HG03064 (cell line): ENCODE data around the gene CNOT8.
"Not testable (repeated sequence)": the region's sequence is repeated elsewhere in the genome, so short reads cannot be mapped to it uniquely, and the experiment has no call there.

Source experiments
- ATAC-seq: cut with Tn5 transposase; IDR thresholded peaks from one replicate; pipeline ENCODE4 v1.9.1; 2021; ENCODE audit warnings: low read depth; ENCODE audit not compliant: unreplicated experiment

CNOT8 gene

DNA sequence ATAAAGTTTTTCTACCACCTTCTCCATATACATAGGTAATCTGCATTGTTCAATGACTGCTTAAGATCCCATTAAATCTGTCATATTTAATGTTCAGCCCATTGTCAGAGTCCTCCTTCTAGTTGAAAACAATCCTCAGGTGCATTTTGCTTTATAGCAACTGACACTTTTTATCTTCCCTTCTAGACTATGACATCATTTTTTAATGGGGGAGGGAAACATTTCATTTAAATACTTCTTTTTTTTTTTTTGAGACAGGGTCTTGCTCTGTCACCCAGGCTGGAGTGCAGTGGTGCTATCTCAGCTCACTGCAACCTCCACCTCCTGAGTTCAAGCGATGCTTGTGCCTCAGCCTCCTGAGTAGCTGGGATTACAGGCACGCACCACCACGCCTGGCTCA, 25.6 kb upstream of the CNOT8 start:
- ATAC-seq, result not testable (repeated sequence)

DNA sequence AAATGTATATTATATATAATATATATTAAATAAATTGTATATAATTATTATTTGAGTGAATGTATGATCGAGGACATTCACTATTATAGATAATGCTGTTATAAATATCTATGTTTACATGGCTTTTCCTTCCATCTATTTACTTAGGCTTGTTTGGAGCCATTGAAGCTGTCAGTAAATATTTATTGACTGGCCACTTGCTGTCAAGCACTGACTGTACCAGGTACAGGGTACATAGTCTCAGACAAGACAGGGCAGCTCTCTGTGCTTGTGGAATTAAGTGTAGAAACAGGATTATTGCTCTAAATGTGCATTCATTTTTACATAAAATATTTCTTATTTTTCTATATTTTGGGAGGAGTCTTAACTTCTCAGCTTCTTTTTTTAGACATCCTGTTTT, 24.4 kb upstream of the CNOT8 start:
- no peak for ATAC-seq

DNA sequence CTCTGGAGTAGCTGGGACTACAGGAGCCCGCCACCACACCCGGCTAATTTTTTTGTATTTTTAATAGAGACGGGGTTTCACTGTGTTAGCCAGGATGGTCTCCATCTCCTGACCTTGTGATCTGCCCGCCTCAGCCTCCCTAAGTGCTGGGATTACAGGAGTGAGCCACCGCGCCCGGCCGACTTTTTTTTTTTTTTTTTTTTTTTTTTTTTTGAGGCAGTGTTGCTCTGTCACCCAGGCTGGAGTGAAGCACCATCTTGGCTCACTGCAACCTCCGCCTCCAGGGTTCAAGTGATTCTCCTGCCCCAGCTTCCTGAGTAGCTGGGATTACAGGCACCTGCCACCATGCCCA, 22.8 kb upstream of the CNOT8 start:
- not testable (repeated sequence) for ATAC-seq

DNA sequence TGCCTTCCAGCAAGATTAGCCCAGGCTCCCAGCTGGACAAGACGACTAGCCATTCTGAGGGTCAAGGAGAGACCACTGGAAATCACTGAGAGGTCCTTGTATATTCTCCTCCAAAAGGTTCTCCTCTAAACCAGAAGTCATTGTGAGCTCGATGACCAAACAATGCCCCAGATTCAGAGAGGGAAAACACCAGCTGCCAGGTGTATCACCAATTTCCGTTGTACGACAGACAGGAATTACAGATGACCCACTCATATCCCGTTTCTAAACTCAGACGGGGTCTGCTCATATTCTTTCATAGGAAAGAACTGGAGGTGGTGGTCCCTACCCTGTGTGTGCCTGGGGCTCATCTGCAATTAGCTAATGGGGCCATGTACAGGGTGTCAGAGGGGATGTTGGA, 22.2 kb upstream of the CNOT8 start:
- ATAC-seq, result no peak

DNA sequence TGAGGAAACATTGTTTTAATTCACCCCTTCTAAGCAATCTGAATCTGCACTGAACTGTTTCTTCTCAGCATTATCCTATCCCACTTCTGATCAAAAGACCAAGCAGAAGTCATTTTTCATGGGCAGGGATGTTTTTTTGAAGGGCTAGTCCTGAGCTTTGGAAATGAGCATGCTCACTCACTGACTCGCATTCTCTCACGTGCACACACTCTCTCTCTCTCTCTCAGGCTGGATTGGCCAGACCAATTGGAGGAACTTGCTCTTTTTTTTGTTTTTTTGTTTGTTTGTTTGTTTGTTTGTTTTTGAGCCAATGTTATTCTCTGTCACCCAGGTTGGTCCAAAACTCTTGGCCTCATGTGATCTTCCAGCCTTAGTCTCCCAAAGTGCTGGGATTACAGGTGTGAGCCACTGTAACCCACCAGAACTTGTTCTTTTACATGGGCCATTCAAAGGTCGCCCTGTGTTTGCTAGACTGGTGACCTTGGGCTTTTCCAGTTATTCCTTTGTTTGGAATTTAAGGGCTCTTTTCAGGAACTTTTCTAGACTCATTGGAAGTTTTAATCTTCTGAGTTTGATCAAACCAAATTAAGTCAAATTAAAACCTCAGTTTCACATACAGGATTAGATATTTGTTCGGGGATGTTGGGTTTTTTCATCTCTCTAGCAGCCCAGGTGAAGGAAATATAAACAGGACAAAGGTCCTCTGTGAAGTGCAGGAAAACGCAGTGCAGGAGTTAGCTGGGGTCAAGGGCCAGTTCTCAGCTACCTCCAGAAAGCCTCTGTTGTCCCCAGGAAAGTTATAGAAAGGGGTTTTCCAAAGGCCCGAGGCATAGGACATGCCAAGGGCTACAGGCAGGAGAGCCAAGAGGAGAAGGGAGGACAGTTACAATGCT, 21.2 kb upstream of the CNOT8 start:
- ATAC-seq, result no peak

DNA sequence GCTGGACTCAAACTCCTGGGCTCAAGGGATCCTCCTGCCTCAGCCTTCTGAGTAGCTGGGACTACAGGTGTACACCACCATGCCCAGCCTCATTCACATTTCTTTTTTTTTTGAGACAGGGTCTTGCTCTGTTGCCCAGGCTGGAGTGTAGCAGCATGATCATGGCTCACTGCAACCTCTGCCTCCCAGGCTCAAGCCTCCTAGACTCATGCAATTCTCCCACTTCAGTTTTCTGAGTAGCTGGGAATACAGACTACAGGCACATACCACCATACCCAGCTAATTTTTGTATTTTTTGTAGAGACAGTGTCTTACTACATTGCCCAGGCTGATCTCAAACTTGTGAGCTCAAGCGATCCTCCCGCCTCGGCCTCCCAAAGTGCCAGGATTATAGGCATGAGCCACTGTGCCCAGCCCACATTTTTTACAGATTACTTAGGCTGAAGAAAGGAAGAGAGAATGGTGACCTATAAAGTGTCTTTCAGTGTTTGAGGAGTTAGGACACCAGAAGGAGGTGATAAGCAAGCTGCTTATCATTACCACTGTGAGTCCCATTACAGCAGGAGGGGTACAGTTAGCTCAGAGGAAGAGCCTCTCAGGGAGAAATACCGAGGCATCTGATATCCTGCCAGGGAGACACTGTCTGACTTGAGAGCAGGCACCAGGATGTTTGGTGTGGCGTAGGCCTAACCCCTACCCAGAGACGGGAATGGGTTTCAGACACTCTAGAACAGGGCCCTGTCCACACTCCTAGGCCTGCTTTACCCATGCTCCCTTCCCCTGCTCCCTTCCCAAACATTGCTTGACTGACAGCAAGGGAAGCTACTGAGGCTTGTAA, 17.8 kb upstream of the CNOT8 start:
- no peak for ATAC-seq

DNA sequence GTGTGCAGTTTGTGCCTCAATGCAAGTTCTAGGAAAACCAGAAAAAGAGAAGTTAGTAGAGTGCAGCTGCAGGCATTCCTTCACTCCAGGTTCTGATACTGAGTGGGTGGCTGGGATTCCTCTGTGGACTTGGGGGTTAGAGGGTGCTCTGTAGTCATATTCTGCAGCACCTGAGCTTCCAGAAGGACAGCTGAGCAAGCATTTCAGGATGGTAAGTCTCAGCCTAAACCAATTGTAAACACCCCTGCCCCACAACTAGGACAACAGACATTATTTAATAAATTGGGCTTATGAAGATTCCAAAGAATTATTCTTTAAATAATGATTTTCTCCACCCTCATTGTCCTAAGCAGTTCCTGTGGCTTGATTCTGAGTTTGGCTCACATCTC, 17.2 kb upstream of the CNOT8 start:
- no peak for ATAC-seq

DNA sequence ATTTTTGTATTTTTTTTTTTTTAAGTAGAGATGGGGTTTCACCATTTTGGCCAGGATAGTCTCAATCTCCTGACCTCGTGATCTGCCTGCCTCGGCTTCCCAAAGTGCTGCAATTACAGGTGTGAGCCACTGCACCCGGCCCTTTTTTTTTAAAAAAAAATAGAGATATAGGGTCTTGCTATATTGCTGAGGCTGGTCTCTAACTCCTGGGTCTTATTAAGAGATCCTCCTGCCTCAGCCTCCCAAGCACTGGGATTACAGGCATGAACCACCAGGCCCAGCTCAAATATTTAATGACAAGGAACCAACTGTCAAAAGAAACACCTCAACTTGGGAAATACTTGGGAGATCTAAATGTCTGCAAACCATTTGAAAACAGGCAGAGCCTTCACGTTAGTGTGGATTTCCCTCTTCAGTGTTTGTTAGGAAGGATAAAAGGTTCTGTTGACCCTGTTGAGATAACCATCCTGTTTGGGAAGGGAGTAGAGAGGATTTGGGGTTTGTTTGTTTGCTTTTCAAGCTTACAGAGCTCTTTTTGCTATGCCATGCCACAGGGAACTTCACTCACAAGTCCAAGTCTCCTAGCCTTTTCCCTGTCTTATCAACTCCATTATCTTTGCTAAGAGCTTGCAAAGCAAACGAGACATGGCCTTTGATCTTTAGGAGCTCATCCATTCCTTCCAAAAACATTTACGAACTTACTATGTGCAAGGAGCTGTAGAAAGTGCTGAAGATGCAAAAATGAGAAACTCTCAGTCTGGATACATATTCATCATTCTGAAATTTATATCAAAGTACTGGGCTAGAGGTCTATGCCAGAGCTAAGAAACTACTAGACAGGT, 15.5 kb upstream of the CNOT8 start:
- no peak for ATAC-seq

DNA sequence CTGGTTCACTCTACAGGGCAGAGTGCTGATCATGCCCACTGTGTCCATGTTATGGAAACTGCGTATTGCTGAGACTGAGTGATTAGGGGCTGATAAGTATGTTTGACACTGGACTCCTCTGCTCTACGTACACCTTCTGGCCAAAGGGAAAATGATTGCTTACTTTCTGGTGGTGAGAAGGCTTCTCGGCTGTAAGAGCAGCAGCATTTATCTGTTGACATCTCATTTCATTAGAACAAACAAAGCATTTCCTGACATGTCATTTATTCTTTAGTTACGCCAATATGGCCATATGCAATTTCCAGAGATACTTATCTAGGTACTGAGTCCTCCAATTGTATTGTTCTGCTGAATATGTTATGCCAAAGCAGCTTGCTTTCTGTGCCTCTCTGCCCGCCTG, 13.6 kb upstream of the CNOT8 start:
- ATAC-seq, result no peak

DNA sequence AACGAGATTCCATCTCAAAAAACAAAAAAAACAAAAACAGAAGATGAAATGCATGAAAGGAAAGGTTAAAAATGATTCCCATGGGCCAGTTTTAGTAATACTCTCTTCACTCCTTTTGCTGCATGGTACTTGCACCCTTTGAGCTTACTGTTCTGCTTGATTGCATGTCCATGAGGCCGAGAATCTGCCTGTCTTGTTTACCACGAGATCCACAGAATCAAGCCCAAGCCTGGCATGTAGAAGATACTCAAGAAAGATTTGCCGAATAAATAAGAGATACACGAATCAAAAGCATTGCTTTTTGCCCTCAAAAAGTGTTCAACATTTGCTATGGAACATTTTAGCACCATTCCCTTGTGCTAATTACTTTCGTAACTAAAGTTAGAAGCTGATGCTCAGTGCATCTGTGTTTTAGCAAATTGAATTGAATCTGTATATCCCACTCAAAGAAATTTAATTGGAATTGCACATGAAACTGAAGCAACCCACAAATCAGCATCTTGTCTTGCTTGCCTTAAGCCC, 9.1 kb upstream of the CNOT8 start:
- ATAC-seq, result no peak

DNA sequence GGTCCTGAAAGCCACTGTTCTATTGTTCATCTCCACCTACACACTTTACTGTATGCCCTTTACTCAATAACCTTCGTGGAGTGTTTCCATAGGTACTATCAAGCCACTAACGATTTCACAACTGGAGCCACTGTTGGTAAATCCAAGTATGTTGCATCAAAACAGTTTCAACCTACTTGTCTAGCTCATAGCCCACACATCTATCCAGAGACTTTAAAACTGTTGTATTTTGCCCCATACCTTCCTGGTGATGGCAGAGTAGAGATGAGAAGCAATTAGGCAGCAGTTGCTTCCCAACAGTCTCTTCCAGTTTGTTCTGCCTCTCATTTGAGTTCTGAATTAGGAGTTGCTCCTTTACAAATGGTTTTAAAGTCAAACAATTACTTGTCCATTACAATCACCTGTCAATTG, 8.6 kb upstream of the CNOT8 start:
- ATAC-seq, result no peak

DNA sequence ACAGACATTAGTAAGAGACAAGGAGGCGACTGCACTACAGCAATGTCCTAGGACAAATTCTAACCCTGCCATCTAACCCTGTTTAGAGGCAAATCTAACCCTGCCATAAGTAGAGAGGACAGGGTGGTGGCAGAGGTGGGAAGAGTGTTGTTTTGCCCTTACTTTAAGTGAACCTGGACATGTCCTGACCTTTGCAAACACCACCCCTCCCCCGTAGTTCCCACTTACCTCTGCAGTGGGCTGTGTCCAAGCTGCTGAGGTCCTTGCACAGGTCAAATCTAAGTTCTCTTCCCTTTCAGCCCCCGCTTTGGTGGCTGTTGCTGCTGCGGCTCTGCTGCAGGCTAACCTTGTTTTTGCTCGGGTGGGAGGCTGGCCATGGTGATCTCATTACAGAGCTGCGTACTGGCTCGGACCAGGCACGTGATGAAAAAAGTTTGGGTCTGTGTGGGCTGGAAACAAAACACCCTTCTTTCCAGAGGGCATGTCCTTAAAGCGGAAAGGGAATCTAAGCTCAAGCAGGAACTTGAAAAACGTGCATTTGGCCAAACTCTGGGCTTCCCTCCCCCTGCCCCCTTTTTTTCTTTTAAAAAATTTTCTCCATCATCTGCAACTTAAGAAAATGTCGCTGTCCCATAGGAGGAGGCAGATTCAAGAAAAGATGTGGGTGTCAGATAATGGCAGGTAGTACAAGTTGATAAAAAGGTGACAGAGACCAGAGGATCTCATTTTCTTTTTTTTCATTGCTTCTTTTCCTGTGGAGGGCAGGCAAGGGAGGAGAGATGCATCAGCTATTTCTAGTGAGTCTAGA, 8.0 kb upstream of the CNOT8 start, which contains the start of gene FAXDC2:
FAXDC2 (minus strand) TSS at position 349 of the 808 bp plus-strand sequence. CDS start 12,425 bp downstream, outside the sequence.
- no peak for ATAC-seq

DNA sequence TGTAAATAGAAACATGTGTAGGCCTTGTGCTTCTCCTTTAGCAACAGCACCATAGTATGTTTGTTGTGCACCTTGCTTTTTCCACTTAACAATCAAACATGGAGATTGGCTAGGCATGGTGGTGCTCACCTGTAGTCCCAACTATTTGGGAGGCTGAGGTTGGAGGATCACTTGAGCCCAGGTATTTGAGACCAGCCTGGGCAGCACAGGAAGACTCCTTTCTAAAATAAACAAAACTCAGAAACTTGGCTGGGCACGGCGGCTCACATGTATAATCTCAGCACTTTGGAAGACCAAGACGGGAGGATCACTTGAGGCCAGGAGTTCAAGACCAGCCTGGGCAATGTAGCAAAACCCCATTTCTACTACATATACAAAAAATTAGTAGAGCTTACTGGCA, 7.1 kb upstream of the CNOT8 start:
- ATAC-seq, result no peak

DNA sequence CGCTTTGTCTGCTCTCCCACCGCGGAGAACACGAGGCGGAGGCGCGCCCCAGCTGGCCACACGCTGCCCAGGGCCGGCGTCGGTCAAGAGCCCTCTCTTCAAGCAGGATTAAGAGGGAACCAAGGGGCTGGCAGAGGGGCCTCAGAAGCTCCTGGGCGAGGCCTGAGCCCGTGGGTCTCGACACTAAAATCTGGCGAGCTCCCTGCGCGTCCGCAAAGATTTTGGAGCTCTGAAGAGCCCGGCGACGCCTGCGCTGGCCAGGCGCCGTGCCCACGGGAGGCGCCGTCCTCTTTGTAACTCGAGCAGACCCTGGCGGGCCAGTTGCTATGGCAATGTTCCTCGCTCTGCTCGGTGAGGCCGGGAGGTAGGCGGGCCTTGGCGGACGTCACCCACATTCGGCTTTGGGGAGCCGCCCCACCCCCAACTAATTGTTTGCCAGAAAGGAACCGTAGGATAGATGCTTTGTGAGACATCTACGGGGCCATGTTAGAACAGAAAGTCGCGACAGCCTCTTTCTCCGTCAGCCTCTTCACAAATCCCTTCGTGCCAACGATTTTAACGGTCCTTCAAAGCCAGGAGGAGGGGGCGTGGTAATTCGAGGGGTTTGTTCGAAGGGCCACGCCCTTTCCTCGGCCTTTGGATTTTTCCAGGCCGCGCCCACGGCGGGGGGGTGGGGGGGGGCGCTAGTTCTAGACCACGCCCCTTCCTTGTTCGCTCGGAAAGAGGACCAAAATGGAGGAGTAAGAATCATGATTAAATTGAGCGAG, 714 bp upstream of the CNOT8 start:
- ATAC-seq, result peak; percentile 62

DNA sequence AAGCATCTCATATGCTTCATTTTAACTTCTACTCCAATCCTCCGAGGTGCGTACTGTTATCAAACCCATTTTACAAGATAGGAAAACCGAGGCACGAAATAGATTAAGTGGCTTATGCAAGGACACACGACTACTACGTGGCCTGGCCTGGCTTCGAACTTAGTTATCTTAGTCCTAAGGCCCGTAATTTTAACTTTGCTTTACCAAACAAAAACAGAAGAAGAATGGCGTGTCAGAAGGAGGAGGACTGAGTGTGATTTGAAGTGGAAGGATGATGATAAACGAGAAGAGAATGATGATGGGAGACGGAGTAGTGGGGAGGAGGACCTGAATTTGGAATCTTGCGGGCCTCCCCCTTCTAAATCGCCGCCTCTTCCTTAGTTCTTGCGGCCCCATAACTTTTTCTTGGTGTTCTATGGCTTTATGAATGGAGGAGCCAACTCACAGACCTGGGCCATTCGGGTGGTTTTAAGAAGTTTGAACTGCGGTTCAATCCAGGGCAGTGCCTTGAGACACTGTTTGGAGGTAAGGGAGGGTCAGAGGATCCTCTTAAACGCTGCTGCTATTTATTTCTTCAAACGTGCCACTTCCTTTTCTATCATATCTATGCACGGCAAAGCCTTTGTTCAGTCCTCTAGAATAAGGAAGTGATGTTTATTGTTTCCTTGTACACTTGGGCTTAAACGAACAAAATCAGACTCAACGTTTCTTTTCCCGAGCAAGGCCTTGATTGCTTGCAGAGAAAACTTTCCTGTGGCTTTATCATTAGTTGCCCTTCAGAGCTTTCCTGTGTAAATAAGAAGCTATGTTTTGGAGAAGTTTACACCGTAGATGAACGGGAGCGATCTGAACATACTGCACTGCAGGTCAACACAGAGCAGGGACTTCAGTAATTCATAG, 795 bp downstream of the CNOT8 start:
- ATAC-seq, result no peak

DNA sequence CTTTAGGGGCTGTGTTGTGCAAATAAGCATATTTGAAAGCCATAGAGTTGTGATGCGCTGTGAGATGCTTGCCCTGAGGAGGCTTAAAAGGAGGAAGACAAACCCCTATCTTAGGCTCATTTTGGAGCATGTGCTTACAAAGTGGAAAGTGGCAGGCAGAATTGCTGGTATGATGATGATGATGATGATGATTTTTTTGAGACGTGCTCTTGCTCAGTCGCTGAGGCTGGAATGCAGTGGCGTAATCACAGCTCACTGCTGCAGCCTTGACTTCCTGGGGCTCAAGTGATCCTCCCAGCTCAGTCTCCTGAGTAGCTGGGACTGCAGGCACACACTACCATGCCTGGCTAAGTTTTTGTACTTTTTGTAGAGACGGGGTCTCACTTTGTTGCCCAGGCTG, 1.7 kb downstream of the CNOT8 start:
- no peak for ATAC-seq

DNA sequence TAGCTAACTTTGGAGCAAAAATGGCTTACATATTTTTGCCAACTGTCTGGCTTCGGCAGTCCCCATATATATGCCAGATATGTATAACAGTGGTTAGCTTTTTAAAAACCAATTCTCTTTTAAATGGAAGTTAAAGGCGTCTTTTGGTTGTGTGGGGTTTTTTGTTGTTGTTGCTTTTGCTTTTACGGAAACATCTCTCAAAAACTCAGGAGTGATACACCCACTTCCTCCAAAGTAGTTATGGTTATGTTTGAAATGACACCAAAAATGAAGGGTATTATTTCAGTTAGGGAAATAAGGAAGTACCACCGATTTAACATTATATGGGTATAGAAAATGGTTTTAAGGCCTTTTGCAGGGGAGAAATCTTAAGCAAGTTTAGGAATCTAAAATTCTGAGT, 2.3 kb downstream of the CNOT8 start:
- no peak for ATAC-seq

DNA sequence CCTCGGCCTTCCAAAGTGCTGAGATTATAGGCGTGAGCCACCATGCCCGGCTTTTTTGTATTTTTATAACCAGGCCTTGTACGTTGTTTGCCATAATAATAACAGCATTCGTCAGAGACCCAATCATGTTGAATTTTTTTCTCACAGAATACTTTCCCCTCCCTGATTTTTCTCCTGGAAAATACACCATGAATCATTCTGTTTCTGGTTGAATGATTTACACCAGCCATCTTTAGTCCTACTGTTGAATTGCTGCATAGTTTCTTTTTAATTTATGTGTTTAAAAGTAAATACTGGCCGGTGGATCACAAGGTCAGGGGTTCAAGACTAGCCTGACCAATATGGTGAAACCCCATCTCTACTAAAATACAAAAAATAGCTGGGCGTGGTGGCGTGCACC, 3.5 kb downstream of the CNOT8 start:
- no peak for ATAC-seq
